Measurements from ENCODE around the gene LRRC71. TPM values are rescaled to one million over a fixed set of nuclear protein-coding genes. Genes with fewer than 3 reads are reported as not detected.

LRRC71 gene
- total and polyA plus RNA-seq, 2 of the 4 experiments (the other 2 are of a cell fraction), result 0.50 TPM; not detected in 1

DNA sequence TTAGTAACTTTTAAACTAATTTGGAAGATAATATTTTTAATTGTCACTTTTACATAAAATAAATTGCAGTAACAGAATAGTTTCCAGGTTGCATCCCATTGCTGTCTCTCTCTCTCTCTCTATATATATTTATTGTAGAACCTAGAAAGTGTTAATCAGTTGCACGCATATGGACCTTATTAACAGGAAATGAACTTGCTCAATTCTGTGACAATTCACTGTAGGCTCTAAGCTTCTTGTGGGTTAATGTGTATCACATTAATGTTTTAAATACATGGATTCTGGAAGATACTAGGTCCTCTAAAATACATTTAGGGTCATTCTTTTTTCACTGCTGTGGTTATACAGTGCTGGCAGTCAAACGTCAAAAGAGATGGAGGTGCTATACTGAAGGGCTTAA is 33.1 kb downstream of the LRRC71 start:
- H4K91ac ChIP-seq (ENCODE audit: insufficient read depth, low read depth, low read length), result no peak overlapping the region
- BruUV-seq (replicated peaks), result no TSS peak
- ATAC-seq (ENCODE audit: low read depth), result no peak
- no peak overlapping the region for H2AK5ac ChIP-seq (ENCODE audit: low read depth, low read length)
- no peak overlapping the region for H3K56ac ChIP-seq (ENCODE audit: extremely low read depth, insufficient read depth, low read length)
- no peak overlapping the region for H3K4me3 ChIP-seq (ENCODE audit: insufficient read depth, low read depth, low read length)
- H2BK5ac ChIP-seq (ENCODE audit: low read depth, low read length, poor library complexity, severe bottlenecking), result no peak overlapping the region
- no peak overlapping the region for H3K4ac ChIP-seq (ENCODE audit: low read depth, low read length)
- no peaks in the 10 kb centered on the region for H3K27me3 ChIP-seq (ENCODE audit: control insufficient read depth, insufficient read depth, low read length)
- H3K79me1 ChIP-seq (ENCODE audit: low read depth in 1 of 2, low read length in 2 of 2), result no peaks in the 10 kb centered on the region
- H3K9ac ChIP-seq (ENCODE audit: low read depth, low read length), result no peak overlapping the region
- H3K36me3 ChIP-seq (ENCODE audit: control insufficient read depth, insufficient read depth, low read length), result peaks cover 52% of the 10 kb centered on the region
- H3K18ac ChIP-seq (ENCODE audit: low read depth, low read length), result no peak overlapping the region
- WGBS, 2 experiments (ENCODE audit: extremely low coverage in 2 of 2, insufficient read length in 1 of 2), result no CpG with 5 or more reads among the region's 2 CpGs
- no peak overlapping the region for H2BK15ac ChIP-seq (ENCODE audit: low read depth, low read length)
- H4K5ac ChIP-seq (ENCODE audit: low read depth, low read length), result no peak overlapping the region
- TF ChIP-seq MAFK (IDR thresholded peaks at IDR 0.05; ENCODE audit: low read depth, low read length), result no peak
- TF ChIP-seq RAD21 (IDR thresholded peaks at IDR 0.05; ENCODE audit: low read length), result no peak
- H3K27ac ChIP-seq (ENCODE audit: insufficient read depth, low read length), result no peak overlapping the region
- H3K9me3 ChIP-seq (ENCODE audit: control insufficient read depth, insufficient read depth, low read length), result no peaks in the 10 kb centered on the region
- H3K4me1 ChIP-seq (ENCODE audit: control insufficient read depth, insufficient read depth, low read length), result no peaks in the 10 kb centered on the region
- ChIA-PET CTCF (no interaction called here), POLR2A (ENCODE audit: unreplicated experiment) (no interaction called here)
- no peak for DNase-seq
- H3K4me2 ChIP-seq (ENCODE audit: low read depth, low read length), result no peak overlapping the region
- H3K9me1 ChIP-seq (ENCODE audit: insufficient read depth, low read length), result 0 out of 2 replicates have a peak, but pooled peaks cover 6% of the 10 kb centered on the region
- H3K14ac ChIP-seq (replicated peaks; ENCODE audit: low read depth, low read length), result no peak overlapping the region
- intact Hi-C loops (cut with micrococcal nuclease) (no loop called here), in situ Hi-C loops (cut with MboI; ENCODE audit: low sequenced_read_pairs) (no loop called here), dilution Hi-C loops (cut with HindIII; ENCODE audit: low sequenced_read_pairs, unreplicated experiment) (no loop called here)
- H2BK120ac ChIP-seq (ENCODE audit: low read depth, low read length), result no peak overlapping the region
- H3K23ac ChIP-seq (ENCODE audit: low read depth, low read length), result no peak overlapping the region
- H2AFZ ChIP-seq (replicated peaks; ENCODE audit: low read length, poor library complexity), result no peak overlapping the region
- no peak overlapping the region for H4K8ac ChIP-seq (ENCODE audit: low read depth in 2 of 2, low read length in 2 of 2)
- no peaks in the 10 kb centered on the region for H4K20me1 ChIP-seq (ENCODE audit: insufficient read depth, low read length)
- no peak overlapping the region for H2AK9ac ChIP-seq (replicated peaks; ENCODE audit: low read depth, low read length, poor library complexity)
- no peak overlapping the region for H2BK20ac ChIP-seq (ENCODE audit: low read depth, low read length)

Measured in IMR-90 (cell line).